Mesenteric fat pad (tissue), 1 donor: ENCODE data around the gene SOX18. TPM values are rescaled to one million over a fixed set of nuclear protein-coding genes. Genes with fewer than 3 reads are reported as not detected.
A peak's percentile ranks its signal among the peaks of the same experiment; 100 is the strongest.

Experiments used
- DNase-seq: peaks from one replicate; pipeline ENCODE4 v3.0.0-alpha.2; 2020; ENCODE audit warnings: low spot score
- total RNA-seq: library from RNA; stranded (reverse); fragmentation: NEBNext Ultra II Directional; extraction: Animal tissue kit (Norgen Biotek cat#: 25700); gene quantifications from one replicate; pipeline ENCODE4 v1.2.1, GENCODE V29; 2021
- donor health status: DM: yes; HTN: yes; CAD: no.

SOX18 gene
- total RNA-seq, 1 donor from 2014 or later = 70.5 TPM

- no peak for DNase-seq
These were observed 31.6 kb upstream of the SOX18 start for GRCh38 chr20:64080813-64081623.

GRCh38 chr20:64080013-64080812 is 30.8 kb upstream of the SOX18 start, which contains the start of gene OPRL1:
OPRL1 (plus strand) TSS chr20:64080082; CDS start chr20:64092721, 12,639 bp downstream.
- DNase-seq = no peak

- peak; percentile 94 for DNase-seq
These were observed 30.0 kb upstream of the SOX18 start, which contains the start of gene RGS19 for GRCh38 chr20:64079273-64080012. RGS19 (minus strand) TSS chr20:64079518; CDS start chr20:64076886, 2,632 bp downstream.

GRCh38 chr20:64078934-64079272 is 29.5 kb upstream of the SOX18 start:
- DNase-seq = no peak

GRCh38 chr20:64077876-64078551 is 28.6 kb upstream of the SOX18 start:
- DNase-seq = no peak

- no peak for DNase-seq
These were observed 28.1 kb upstream of the SOX18 start for GRCh38 chr20:64077541-64077875.

GRCh38 chr20:64077094-64077493 is 27.7 kb upstream of the SOX18 start:
- no peak for DNase-seq

GRCh38 chr20:64076061-64076997 is 26.9 kb upstream of the SOX18 start:
- DNase-seq = no peak

- no peak for DNase-seq
These were observed 26.1 kb upstream of the SOX18 start for GRCh38 chr20:64075556-64075955.

GRCh38 chr20:64074963-64075362 is 25.5 kb upstream of the SOX18 start:
- no peak for DNase-seq

- DNase-seq = no peak
These were observed 24.8 kb upstream of the SOX18 start for GRCh38 chr20:64074184-64074789.

- no peak for DNase-seq
These were observed 24.2 kb upstream of the SOX18 start for GRCh38 chr20:64073476-64074183.

- DNase-seq = no peak
These were observed 23.1 kb upstream of the SOX18 start for GRCh38 chr20:64072498-64073063.

GRCh38 chr20:64071341-64072332 is 22.2 kb upstream of the SOX18 start:
- no peak for DNase-seq

GRCh38 chr20:64070244-64070993 is 21.0 kb upstream of the SOX18 start:
- DNase-seq = no peak

GRCh38 chr20:64069614-64070243 is 20.3 kb upstream of the SOX18 start:
- DNase-seq = no peak
